WTC11 (cell line): ENCODE measurements around the gene NEDD8. TPM values are rescaled to one million over a fixed set of nuclear protein-coding genes. Genes with fewer than 3 reads are reported as not detected.
"Not testable (repeated sequence)": the region's sequence is repeated elsewhere in the genome, so short reads cannot be mapped to it uniquely, and the experiment has no call there.

Experiments
- ATAC-seq: fragments of 200-7000 bp; cut with Tn5 transposase; 2 replicates; pipeline ENCODE4 v1.10.0; 2021; ENCODE audit warnings: mild to moderate bottlenecking, moderate library complexity
- CTCF ChIA-PET: fragments of 300-600 bp; sonication (Branson Sonifier 250); formaldehyde crosslinking; loops from one replicate; lab custom pipeline; 2021; ENCODE audit warnings: antibody characterized with exemption; lab: Charles Lee
- POLR2A ChIA-PET: fragments of 350-600 bp; sonication (Branson Sonifier 250); formaldehyde crosslinking; loops from one replicate; lab custom pipeline; 2021; ENCODE audit warnings: antibody characterized with exemption; lab: Charles Lee
- DNase-seq: peaks from one replicate; pipeline ENCODE4 v3.0.0; 2021; ENCODE audit warnings: low spot score
- H3K27ac Mint-ChIP-seq: 2 replicates; pipeline ENCODE4 v1.8.0; 2021; ENCODE audit warnings: mixed read lengths
- H3K27me3 Mint-ChIP-seq: 2 replicates; pipeline ENCODE4 v1.8.0; 2021; ENCODE audit warnings: low read depth, mild to moderate bottlenecking, moderate library complexity, mixed read lengths
- H3K36me3 Mint-ChIP-seq: 2 replicates; pipeline ENCODE4 v1.8.0; 2021; ENCODE audit warnings: mixed read lengths
- H3K4me1 Mint-ChIP-seq: 2 replicates; pipeline ENCODE4 v1.8.0; 2022; ENCODE audit warnings: mixed read lengths
- H3K4me3 Mint-ChIP-seq: 2 replicates; pipeline ENCODE4 v1.8.0; 2021; ENCODE audit warnings: mild to moderate bottlenecking, moderate library complexity, mixed read lengths
- H3K9me3 Mint-ChIP-seq: 2 replicates; pipeline ENCODE4 v1.8.0; 2021; ENCODE audit warnings: mixed read lengths
- ATF2 ChIP-seq: sonication (generic); formaldehyde crosslinking; IDR thresholded peaks from 2 replicates; pipeline ENCODE4 v1.8.1; 2022; ENCODE audit warnings: low read depth, missing genetic modification reagents, borderline replicate concordance
- FOXP4 ChIP-seq: sonication (generic); formaldehyde crosslinking; IDR thresholded peaks from 2 replicates; pipeline ENCODE4 v1.8.0; 2022; ENCODE audit warnings: mild to moderate bottlenecking, missing genetic modification reagents
- GABPB1 ChIP-seq: sonication (generic); formaldehyde crosslinking; IDR thresholded peaks from 2 replicates; pipeline ENCODE4 v1.8.1; 2023; ENCODE audit warnings: mild to moderate bottlenecking, missing genetic modification reagents
- GRHL2 ChIP-seq: fragments of 250-450 bp; sonication (Bioruptor Pico); IDR thresholded peaks from 2 replicates; pipeline ENCODE4 v1.8.0; 2022; ENCODE audit warnings: mild to moderate bottlenecking, moderate library complexity; ENCODE audit not compliant: insufficient replicate concordance, severe bottlenecking
- GTF2I ChIP-seq: fragments of 250-450 bp; sonication (Bioruptor Pico); conservative IDR thresholded peaks from 2 replicates; pipeline ENCODE4 v1.4.0; 2021; ENCODE audit warnings: mild to moderate bottlenecking
- HMGXB4 ChIP-seq: sonication (generic); formaldehyde crosslinking; IDR thresholded peaks from 2 replicates; pipeline ENCODE4 v1.8.1; 2023; ENCODE audit warnings: mild to moderate bottlenecking, moderate library complexity, missing genetic modification reagents
- MLX ChIP-seq: sonication (generic); formaldehyde crosslinking; IDR thresholded peaks from 2 replicates; pipeline ENCODE4 v1.8.1; 2023; ENCODE audit warnings: mild to moderate bottlenecking, missing genetic modification reagents, moderate library complexity
- MYBL2 ChIP-seq: sonication (generic); formaldehyde crosslinking; IDR thresholded peaks from 2 replicates; pipeline ENCODE4 v1.8.1; 2023; ENCODE audit warnings: mild to moderate bottlenecking, moderate library complexity, missing genetic modification reagents
- NFATC4 ChIP-seq: fragments of 250-450 bp; sonication (Bioruptor Pico); IDR thresholded peaks from 2 replicates; pipeline ENCODE4 v1.9.0; 2021; ENCODE audit warnings: mild to moderate bottlenecking
- NR2C2 ChIP-seq: sonication (generic); formaldehyde crosslinking; IDR thresholded peaks from 2 replicates; pipeline ENCODE4 v1.8.0; 2022; ENCODE audit warnings: mild to moderate bottlenecking, missing genetic modification reagents
- PREB ChIP-seq: sonication (generic); formaldehyde crosslinking; IDR thresholded peaks from 2 replicates; pipeline ENCODE4 v1.8.1; 2022; ENCODE audit warnings: mild to moderate bottlenecking, missing genetic modification reagents, moderate library complexity, borderline replicate concordance
- SMAD3 ChIP-seq: sonication (generic); formaldehyde crosslinking; IDR thresholded peaks from 2 replicates; pipeline ENCODE4 v1.8.0; 2022; ENCODE audit warnings: missing genetic modification reagents, mild to moderate bottlenecking, borderline replicate concordance
- SOX15 ChIP-seq: fragments of 250-450 bp; sonication (Bioruptor Pico); IDR thresholded peaks from 2 replicates; pipeline ENCODE4 v1.9.0; 2021; ENCODE audit warnings: mild to moderate bottlenecking
- TEAD4 ChIP-seq: sonication (generic); formaldehyde crosslinking; IDR thresholded peaks from 2 replicates; pipeline ENCODE4 v1.8.0; 2022; ENCODE audit warnings: mild to moderate bottlenecking, missing genetic modification reagents
- ZNF121 ChIP-seq: sonication (generic); formaldehyde crosslinking; IDR thresholded peaks from 2 replicates; pipeline ENCODE4 v1.8.0; 2023; ENCODE audit warnings: missing genetic modification reagents
- ZNF263 ChIP-seq: sonication (generic); formaldehyde crosslinking; IDR thresholded peaks from 2 replicates; pipeline ENCODE4 v1.8.1; 2022; ENCODE audit warnings: low read depth, mild to moderate bottlenecking, moderate library complexity, missing genetic modification reagents
- ZNF281 ChIP-seq: sonication (generic); formaldehyde crosslinking; IDR thresholded peaks from 2 replicates; pipeline ENCODE4 v1.8.0; 2023; ENCODE audit warnings: mild to moderate bottlenecking, missing genetic modification reagents
- total RNA-seq: library from RNA; stranded (reverse); gene quantifications from 3 replicates; pipeline ENCODE4 v1.2.3, GENCODE V29; 2021
- TF ChIP-seq, protein P1 (sequence below): sonication (generic); formaldehyde crosslinking; conservative IDR thresholded peaks from 2 replicates; pipeline ENCODE4 v1.8.1; 2022; ENCODE audit warnings: mild to moderate bottlenecking, missing genetic modification reagents
- TF ChIP-seq, protein P2 (sequence below): sonication (generic); formaldehyde crosslinking; IDR thresholded peaks from 2 replicates; pipeline ENCODE4 v1.8.1; 2023; ENCODE audit warnings: mild to moderate bottlenecking, missing genetic modification reagents

NEDD8 gene
- total RNA-seq, 1 experiment from 2014 or later = 233 TPM

- peaks cover 5% of the 10 kb centered on the region for H3K36me3 Mint-ChIP-seq
- ChIA-PET CTCF (interaction anchor here (1.0 to 1.1 kb wide), 2 partner anchors 23 to 58 kb away, joined by 3 to 4 read pairs; partner anchors contain the start of genes IRF9 and TINF2), POLR2A (no interaction called here)
- ATAC-seq (no peak), DNase-seq (no peak)
- TF ChIP-seq, protein P1, sequence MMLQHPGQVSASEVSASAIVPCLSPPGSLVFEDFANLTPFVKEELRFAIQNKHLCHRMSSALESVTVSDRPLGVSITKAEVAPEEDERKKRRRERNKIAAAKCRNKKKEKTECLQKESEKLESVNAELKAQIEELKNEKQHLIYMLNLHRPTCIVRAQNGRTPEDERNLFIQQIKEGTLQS = no peak
- TF ChIP-seq GTF2I (CRISPR knock-in tag) (no peak), PREB (CRISPR knock-in tag) (no peak), NFATC4 (CRISPR knock-in tag) (no peak), ZNF263 (CRISPR knock-in tag) (no peak), ZNF281 (no peak), GRHL2 (CRISPR knock-in tag) (no peak), FOXP4 (CRISPR knock-in tag) (no peak), GABPB1 (CRISPR knock-in tag) (no peak)
- TF ChIP-seq, protein P2, sequence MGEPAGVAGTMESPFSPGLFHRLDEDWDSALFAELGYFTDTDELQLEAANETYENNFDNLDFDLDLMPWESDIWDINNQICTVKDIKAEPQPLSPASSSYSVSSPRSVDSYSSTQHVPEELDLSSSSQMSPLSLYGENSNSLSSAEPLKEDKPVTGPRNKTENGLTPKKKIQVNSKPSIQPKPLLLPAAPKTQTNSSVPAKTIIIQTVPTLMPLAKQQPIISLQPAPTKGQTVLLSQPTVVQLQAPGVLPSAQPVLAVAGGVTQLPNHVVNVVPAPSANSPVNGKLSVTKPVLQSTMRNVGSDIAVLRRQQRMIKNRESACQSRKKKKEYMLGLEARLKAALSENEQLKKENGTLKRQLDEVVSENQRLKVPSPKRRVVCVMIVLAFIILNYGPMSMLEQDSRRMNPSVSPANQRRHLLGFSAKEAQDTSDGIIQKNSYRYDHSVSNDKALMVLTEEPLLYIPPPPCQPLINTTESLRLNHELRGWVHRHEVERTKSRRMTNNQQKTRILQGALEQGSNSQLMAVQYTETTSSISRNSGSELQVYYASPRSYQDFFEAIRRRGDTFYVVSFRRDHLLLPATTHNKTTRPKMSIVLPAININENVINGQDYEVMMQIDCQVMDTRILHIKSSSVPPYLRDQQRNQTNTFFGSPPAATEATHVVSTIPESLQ = no peak
- peak overlapping the region; percentile 71; the same call in 1 of the 2 replicates for H3K27ac Mint-ChIP-seq
- no peaks in the 10 kb centered on the region for H3K27me3 Mint-ChIP-seq
- peaks cover 9% of the 10 kb centered on the region for H3K4me1 Mint-ChIP-seq
- no peaks in the 10 kb centered on the region for H3K9me3 Mint-ChIP-seq
- no peak overlapping the region for H3K4me3 Mint-ChIP-seq
Measured at GRCh38 chr14:24219521-24219920, 12.6 kb downstream of the NEDD8 start.

DNA sequence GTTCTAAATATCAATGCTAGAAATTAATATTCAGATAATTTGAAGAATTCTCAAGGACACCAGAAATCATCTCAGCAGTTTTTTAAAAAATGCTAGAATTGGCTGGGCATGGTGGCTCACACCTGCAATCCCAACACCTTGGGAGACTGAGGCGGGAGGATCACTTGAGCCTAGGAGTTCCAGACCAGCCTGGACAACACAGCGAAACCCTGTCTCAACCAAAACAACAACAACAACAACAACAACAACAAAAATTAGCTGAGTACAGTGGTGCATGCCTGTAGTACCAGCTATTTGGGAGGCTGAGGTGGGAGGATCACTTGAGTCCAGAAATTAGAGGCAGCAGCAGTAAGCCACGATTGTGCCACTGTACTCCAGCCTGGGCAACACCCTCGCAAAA, 13.1 kb downstream of the NEDD8 start:
- ATAC-seq = no peak
- Mint-ChIP-seq H3K9me3 (no peaks in the 10 kb centered on the region), H3K27ac (no peak overlapping the region), H3K4me1 (peaks cover 13% of the 10 kb centered on the region), H3K36me3 (peaks cover 5% of the 10 kb centered on the region), H3K27me3 (no peaks in the 10 kb centered on the region), H3K4me3 (no peak overlapping the region)
- ChIA-PET POLR2A (no interaction called here), CTCF (interaction anchor here (1.0 kb wide), 1 partner anchor 23 kb away, joined by 3 read pairs; the partner anchor contains the start of gene TINF2)
- TF ChIP-seq ATF2 (CRISPR knock-in tag) (no peak), TEAD4 (CRISPR knock-in tag) (no peak), SMAD3 (CRISPR knock-in tag) (no peak), NR2C2 (CRISPR knock-in tag) (no peak), HMGXB4 (no peak), SOX15 (no peak), MYBL2 (CRISPR knock-in tag) (no peak), MLX (CRISPR knock-in tag) (no peak), ZNF121 (CRISPR knock-in tag) (no peak)
- DNase-seq = no peak

DNA sequence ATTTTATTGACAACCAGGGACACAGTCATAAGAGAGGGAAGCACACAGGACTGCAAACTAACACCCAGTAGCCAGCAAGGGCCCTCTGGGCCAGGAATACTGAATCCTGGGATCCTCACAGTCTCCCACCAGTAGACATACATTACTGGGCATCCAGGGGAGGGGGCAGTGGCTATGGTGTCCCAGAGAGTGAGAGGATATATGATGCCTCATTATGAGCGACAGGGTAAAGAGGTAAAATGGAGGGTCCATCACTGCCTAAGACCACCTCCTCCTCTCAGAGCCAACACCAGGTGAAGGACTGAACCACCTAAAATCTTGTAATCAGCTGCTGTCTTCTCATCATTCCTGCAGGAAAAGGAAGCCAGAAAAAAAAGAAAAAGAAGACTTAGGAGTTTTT, 15.3 kb downstream of the NEDD8 start:
- POLR2A ChIA-PET, H3K4me3 Mint-ChIP-seq, H3K36me3 Mint-ChIP-seq, H3K27me3 Mint-ChIP-seq, H3K9me3 Mint-ChIP-seq, H3K27ac Mint-ChIP-seq, DNase-seq, ATAC-seq: not testable (repeated sequence)
- H3K4me1 Mint-ChIP-seq = peaks cover 23% of the 10 kb centered on the region
- CTCF ChIA-PET = interaction anchor here (1.3 to 2.5 kb wide), 4 partner anchors 25 to 82 kb away, joined by 4 to 31 read pairs (median 7); partner anchors contain the start of genes IPO4, IRF9 and TINF2
